Stomach (tissue), 9 donors: ENCODE data around the gene ADRA2C. TPM values are rescaled to one million over a fixed set of nuclear protein-coding genes. Genes with fewer than 3 reads are reported as not detected.

ENCODE experiments used
- DNase-seq, 2 donors: peaks; one replicate each; pipeline versions ENCODE4 v3.0.0 to v3.0.0-alpha.2; 2013 to 2019
- H3K27ac ChIP-seq, 5 donors: fragments of 200-600 bp in 4 of 5; sonication (generic) in 4 of 5; one replicate each; pipeline ENCODE4 v1.5.1; 2013 to 2019; ENCODE audit warnings: mild to moderate bottlenecking in 1 of 5, moderate library complexity in 1 of 5
- H3K27me3 ChIP-seq, 3 donors: fragments of 200-600 bp; sonication (generic); one replicate each; pipeline ENCODE4 v1.5.1; 2017 to 2019; ENCODE audit warnings: mixed run types in 1 of 3
- H3K36me3 ChIP-seq, 4 donors: fragments of 200-600 bp; sonication (generic); 1 replicate in 3 of 4; 2 replicates in 1 of 4; pipeline ENCODE4 v1.5.1; 2016 to 2019
- H3K4me1 ChIP-seq, 4 donors: fragments of 200-600 bp; sonication (generic); one replicate each; pipeline ENCODE4 v1.5.1; 2016 to 2019
- H3K4me3 ChIP-seq, 4 donors: fragments of 200-600 bp; sonication (generic) in 3 of 4; one replicate each; pipeline ENCODE4 v1.5.1; 2016 to 2019; ENCODE audit warnings: mild to moderate bottlenecking in 1 of 4
- H3K9me3 ChIP-seq, 4 donors: fragments of 200-600 bp; sonication (generic); one replicate each; pipeline ENCODE4 v1.5.1; 2016 to 2019
- EP300 ChIP-seq: sonication (generic); formaldehyde crosslinking; IDR thresholded peaks from one replicate; pipeline ENCODE4 v1.6.1; 2017; ENCODE audit warnings: antibody characterized with exemption
- POLR2A ChIP-seq, 4 donors: fragments of 450-650 bp; IDR thresholded peaks; one replicate each; pipeline ENCODE4 v1.6.1; 2016; ENCODE audit warnings: antibody characterized with exemption in 4 of 4, control low read depth in 2 of 4, mild to moderate bottlenecking in 1 of 4, moderate library complexity in 1 of 4
- POLR2AphosphoS5 ChIP-seq, 3 donors: sonication (generic); formaldehyde crosslinking; IDR thresholded peaks; one replicate each; pipeline ENCODE4 v1.6.1; 2016; ENCODE audit warnings: antibody characterized with exemption in 3 of 3
- WGBS, 5 donors: extraction: QIAGEN DNeasy Blood & Tissue Kit in 3 of 5; methylation state at CpG; one replicate each; pipeline versions ENCODE4 v1.1.5 to v1.1.7; 2013 to 2018; 5-methylcytosine and 5-hydroxymethylcytosine counted together
- intact Hi-C: fragments of 100-400 bp; cut with DNase I; formaldehyde crosslinking; loops from one replicate; pipeline ENCODE4 v1.15.1; 2023; ENCODE audit warnings: low total_unique reads
- polyA plus RNA-seq, 3 donors: library from polyadenylated mRNA; stranded (reverse); fragments of 200-250 nt; gene quantifications; one replicate each; pipeline ENCODE4 v1.2.3, GENCODE V29; 2013
- total RNA-seq, 5 donors: library from RNA; depleted of rRNA; stranded (reverse); fragments of >200 nt; gene quantifications; one replicate each; pipeline versions ENCODE4 v1.1.0 to v1.2.3, GENCODE V29; 2014 to 2016
- TF ChIP-seq, protein P1 (sequence below), 7 experiments: fragments of 450-650 bp in 4 of 7; fragments of 200-600 bp in 3 of 7; sonication (generic) in 3 of 7; IDR thresholded peaks; one replicate each; pipeline ENCODE4 v1.5.1; 2016 to 2019; ENCODE audit warnings: antibody characterized with exemption in 7 of 7, control low read depth in 2 of 7, mild to moderate bottlenecking in 1 of 7
- donor health status: healthy with polysubstance abuse.
- donor health status: Bipolar disorder and iron deficiency.
- donor health status: healthy.

Gene ADRA2C
- total and polyA plus RNA-seq, 8 donors: 0.31 to 12.6 (median 1.3) TPM; not detected in 2

DNA sequence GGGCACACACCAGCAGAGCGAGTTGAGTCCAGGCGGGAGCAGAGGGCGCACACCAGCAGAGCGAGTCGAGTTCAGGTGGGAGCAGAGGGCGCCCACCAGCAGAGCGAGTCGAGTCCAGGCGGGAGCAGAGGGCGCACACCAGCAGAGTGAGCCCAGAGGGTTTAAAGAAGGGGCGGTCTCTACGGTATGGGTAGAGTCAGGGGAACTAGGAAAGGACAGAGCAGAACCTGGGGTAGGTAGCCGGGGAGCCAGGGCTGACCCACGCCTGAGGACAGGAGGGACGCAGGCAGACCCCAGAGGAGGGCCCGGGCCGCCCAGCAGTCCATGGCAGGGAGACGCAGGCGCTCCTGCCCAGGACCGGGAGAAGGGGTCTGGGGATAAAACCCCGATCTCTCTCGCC, 22.0 kb upstream of the ADRA2C start:
- Histone ChIP-seq H3K4me3 (no peak overlapping the region), H3K27me3 (peaks cover 6 to 100% (median 55%) of the 10 kb centered on the region in 3 donors), H3K27ac (no peak overlapping the region), H3K4me1 (peaks cover 0 to 6% (median 0%) of the 10 kb centered on the region in 4 donors), H3K36me3 (no peaks in the 10 kb centered on the region), H3K9me3 (peaks cover 0 to 13% (median 9%) of the 10 kb centered on the region in 4 donors)
- TF ChIP-seq POLR2A (IDR thresholded peaks at IDR 0.05): no peak
- TF ChIP-seq, protein P1, sequence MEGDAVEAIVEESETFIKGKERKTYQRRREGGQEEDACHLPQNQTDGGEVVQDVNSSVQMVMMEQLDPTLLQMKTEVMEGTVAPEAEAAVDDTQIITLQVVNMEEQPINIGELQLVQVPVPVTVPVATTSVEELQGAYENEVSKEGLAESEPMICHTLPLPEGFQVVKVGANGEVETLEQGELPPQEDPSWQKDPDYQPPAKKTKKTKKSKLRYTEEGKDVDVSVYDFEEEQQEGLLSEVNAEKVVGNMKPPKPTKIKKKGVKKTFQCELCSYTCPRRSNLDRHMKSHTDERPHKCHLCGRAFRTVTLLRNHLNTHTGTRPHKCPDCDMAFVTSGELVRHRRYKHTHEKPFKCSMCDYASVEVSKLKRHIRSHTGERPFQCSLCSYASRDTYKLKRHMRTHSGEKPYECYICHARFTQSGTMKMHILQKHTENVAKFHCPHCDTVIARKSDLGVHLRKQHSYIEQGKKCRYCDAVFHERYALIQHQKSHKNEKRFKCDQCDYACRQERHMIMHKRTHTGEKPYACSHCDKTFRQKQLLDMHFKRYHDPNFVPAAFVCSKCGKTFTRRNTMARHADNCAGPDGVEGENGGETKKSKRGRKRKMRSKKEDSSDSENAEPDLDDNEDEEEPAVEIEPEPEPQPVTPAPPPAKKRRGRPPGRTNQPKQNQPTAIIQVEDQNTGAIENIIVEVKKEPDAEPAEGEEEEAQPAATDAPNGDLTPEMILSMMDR (IDR thresholded peaks at IDR 0.05): no peak
- TF ChIP-seq POLR2AphosphoS5 (IDR thresholded peaks at IDR 0.05): no peak
- no peak for TF ChIP-seq EP300
- no peak for DNase-seq
- WGBS, 5 donors: 59 to 70% (median 61%) methylated on average over 21 to 22 of the region's 22 CpGs
- intact Hi-C loops: no loop called here

DNA sequence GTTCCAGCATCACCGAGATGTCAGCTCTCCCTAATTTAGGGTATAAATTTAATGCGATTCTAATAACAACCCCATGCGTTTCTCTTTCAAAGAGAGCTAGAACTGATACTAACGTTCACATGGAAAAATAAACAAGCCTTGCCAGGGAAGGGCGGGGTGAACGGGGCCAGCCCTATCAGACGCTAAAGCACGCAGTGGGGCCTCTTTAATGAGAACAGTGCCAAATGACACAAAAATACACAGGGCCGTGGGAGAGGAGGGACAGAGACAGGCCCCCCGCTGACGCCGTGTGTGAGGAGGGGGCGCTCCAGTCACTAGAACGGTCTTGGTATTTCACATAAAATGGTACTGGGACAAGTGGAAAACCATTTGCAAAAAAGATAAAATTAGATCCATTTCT, 21.3 kb upstream of the ADRA2C start:
- Histone ChIP-seq H3K4me1 (peaks cover 0 to 6% (median 0%) of the 10 kb centered on the region in 4 donors), H3K27ac (no peak overlapping the region), H3K36me3 (no peaks in the 10 kb centered on the region), H3K27me3 (peaks cover 6 to 98% (median 56%) of the 10 kb centered on the region in 3 donors), H3K9me3 (peaks cover 0 to 13% (median 9%) of the 10 kb centered on the region in 4 donors), H3K4me3 (no peak overlapping the region)
- WGBS, 5 donors: 10 to 15% (median 14%) methylated on average over 14 of the region's 14 CpGs
- no peak for TF ChIP-seq POLR2A (IDR thresholded peaks at IDR 0.05)
- no peak for TF ChIP-seq POLR2AphosphoS5 (IDR thresholded peaks at IDR 0.05)
- TF ChIP-seq, protein P1 (IDR thresholded peaks at IDR 0.05): no peak
- no peak for TF ChIP-seq EP300
- no peak for DNase-seq
- intact Hi-C loops: no loop called here

DNA sequence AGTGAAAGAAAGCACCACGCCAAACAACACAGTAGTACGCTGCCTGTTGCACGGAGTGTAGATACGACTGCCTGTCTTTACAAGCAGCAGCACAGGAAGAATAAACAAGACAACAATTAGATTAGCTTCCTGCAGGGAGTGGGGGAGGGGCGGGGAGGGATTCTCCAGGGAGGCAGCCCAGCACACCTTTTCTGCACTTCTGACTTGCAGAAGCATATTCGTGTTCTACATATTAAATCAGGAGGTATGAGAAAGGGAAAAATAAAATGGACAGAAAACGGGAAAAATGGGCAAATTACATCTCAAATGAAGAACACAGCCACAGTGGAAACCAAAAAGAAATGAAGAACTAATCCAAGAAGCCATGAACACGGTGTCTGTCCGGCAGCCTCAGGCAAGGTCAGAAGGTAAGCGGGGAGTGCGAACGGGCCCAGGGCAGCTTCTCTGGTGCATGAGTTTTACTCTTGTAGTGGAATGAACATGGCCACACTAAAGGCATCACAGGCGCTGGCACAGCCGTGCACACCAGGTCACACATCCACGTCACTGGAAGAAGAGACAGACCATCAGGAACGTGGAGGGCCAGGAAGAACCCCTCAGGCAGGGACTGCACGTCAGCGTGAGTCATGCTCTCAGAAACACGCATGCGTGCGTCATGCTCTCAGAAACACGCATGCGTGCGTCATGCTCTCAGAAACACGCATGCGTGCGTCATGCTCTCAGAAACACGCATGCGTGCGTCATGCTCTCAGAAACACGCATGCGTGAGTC, 20.1 kb upstream of the ADRA2C start:
- Histone ChIP-seq H3K27ac (no peak overlapping the region), H3K4me1 (peaks cover 0 to 6% (median 0%) of the 10 kb centered on the region in 4 donors), H3K27me3 (peaks cover 6 to 98% (median 56%) of the 10 kb centered on the region in 3 donors), H3K9me3 (peaks cover 0 to 13% (median 9%) of the 10 kb centered on the region in 4 donors), H3K4me3 (no peak overlapping the region), H3K36me3 (no peaks in the 10 kb centered on the region)
- DNase-seq: no peak
- 65 to 74% (median 68%) methylated on average over 30 to 32 of the region's 32 CpGs for WGBS, 5 donors
- TF ChIP-seq EP300 (no peak), POLR2AphosphoS5 (IDR thresholded peaks at IDR 0.05) (no peak), POLR2A (IDR thresholded peaks at IDR 0.05) (no peak)
- TF ChIP-seq, protein P1 (IDR thresholded peaks at IDR 0.05): no peak
- intact Hi-C loops: no loop called here

DNA sequence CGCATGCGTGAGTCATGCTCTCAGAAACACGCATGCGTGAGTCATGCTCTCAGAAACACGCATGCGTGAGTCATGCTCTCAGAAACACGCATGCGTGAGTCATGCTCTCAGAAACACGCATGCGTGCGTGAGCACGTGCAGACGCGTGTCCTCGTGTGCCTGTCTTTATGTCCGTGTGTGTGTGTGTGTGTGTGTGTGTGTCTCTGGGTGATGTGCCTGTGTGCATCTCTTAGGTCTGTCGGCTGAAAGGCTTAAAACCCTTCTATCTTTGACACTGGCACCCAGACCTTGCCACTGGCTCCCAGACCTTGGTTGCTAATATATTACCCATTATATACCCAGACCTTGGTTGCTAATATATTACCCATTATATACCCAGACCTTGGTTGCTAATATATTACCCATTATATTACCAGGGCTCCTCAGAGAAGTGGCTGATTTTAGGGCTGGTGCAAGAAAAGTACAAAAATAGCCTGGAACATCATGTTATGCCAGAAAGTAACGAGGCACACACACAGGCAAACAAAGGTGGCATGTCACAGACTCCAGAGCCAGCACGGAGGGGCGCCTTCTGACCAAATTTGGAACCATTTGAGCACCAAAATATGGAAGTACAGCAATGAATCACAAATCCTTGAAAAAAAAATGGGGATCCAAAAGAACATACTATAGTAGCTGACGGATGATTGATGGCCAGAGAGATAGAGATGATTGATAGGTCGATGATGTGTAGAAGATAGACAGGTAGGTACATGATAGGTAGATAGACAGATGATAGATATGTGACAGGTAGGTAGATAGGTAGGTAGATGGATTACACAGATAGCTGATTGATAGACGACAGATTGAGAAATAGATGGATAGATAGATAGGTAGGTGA, 19.2 kb upstream of the ADRA2C start:
- 82 to 85% (median 83%) methylated on average over 19 to 23 of the region's 23 CpGs for WGBS, 5 donors
- Histone ChIP-seq H3K27me3 (peaks cover 6 to 98% (median 56%) of the 10 kb centered on the region in 3 donors), H3K36me3 (no peaks in the 10 kb centered on the region), H3K4me1 (peaks cover 0 to 6% (median 0%) of the 10 kb centered on the region in 4 donors), H3K4me3 (no peak overlapping the region), H3K9me3 (peaks cover 0 to 12% (median 9%) of the 10 kb centered on the region in 4 donors), H3K27ac (no peak overlapping the region)
- TF ChIP-seq POLR2A (IDR thresholded peaks at IDR 0.05) (no peak), POLR2AphosphoS5 (IDR thresholded peaks at IDR 0.05) (no peak), EP300 (no peak)
- TF ChIP-seq, protein P1 (IDR thresholded peaks at IDR 0.05): no peak
- intact Hi-C loops: no loop called here
- DNase-seq: no peak
